Measurements from ENCODE around the gene TNNT1. TPM values are rescaled to one million over a fixed set of nuclear protein-coding genes. Genes with fewer than 3 reads are reported as not detected.

The TNNT1 gene
- total RNA-seq, 1 donor from 2014 or later = not detected

GRCh38 chr19:55116232-55116858 lies 32.7 kb downstream of the TNNT1 start:
- Mint-ChIP-seq H3K4me1 (ENCODE audit: unreplicated experiment) (peaks cover 40% of the 10 kb centered on the region), H3K4me3 (ENCODE audit: unreplicated experiment) (peak overlapping the region; percentile 94), H3K36me3 (ENCODE audit: unreplicated experiment) (peaks cover 3% of the 10 kb centered on the region), H3K27ac (ENCODE audit: unreplicated experiment) (peak overlapping the region; percentile 95), H3K27me3 (ENCODE audit: unreplicated experiment) (peaks cover 4% of the 10 kb centered on the region), H3K9me3 (ENCODE audit: unreplicated experiment) (no peaks in the 10 kb centered on the region)
- TF ChIP-seq CTCF (IDR thresholded peaks at IDR 0.05) = no peak
- no peak for DNase-seq (ENCODE audit: extremely low spot score, unreplicated experiment)

GRCh38 chr19:55115446-55116065 lies 33.5 kb downstream of the TNNT1 start:
- no peak for DNase-seq (ENCODE audit: extremely low spot score, unreplicated experiment)
- peaks cover 2% of the 10 kb centered on the region for H3K27me3 Mint-ChIP-seq (ENCODE audit: unreplicated experiment)
- TF ChIP-seq CTCF (IDR thresholded peaks at IDR 0.05) = no peak
- peaks cover 43% of the 10 kb centered on the region for H3K4me1 Mint-ChIP-seq (ENCODE audit: unreplicated experiment)
- H3K27ac Mint-ChIP-seq (ENCODE audit: unreplicated experiment) = peak overlapping the region; percentile 95
- peaks cover 4% of the 10 kb centered on the region for H3K36me3 Mint-ChIP-seq (ENCODE audit: unreplicated experiment)
- peak overlapping the region; percentile 94 for H3K4me3 Mint-ChIP-seq (ENCODE audit: unreplicated experiment)
- no peaks in the 10 kb centered on the region for H3K9me3 Mint-ChIP-seq (ENCODE audit: unreplicated experiment)

GRCh38 chr19:55114566-55115145 lies 34.4 kb downstream of the TNNT1 start:
- H3K9me3 Mint-ChIP-seq (ENCODE audit: unreplicated experiment) = no peaks in the 10 kb centered on the region
- H3K4me1 Mint-ChIP-seq (ENCODE audit: unreplicated experiment) = peaks cover 46% of the 10 kb centered on the region
- peak overlapping the region; percentile 94 for H3K4me3 Mint-ChIP-seq (ENCODE audit: unreplicated experiment)
- peaks cover 1% of the 10 kb centered on the region for H3K27me3 Mint-ChIP-seq (ENCODE audit: unreplicated experiment)
- peak overlapping the region; percentile 95 for H3K27ac Mint-ChIP-seq (ENCODE audit: unreplicated experiment)
- no peak for DNase-seq (ENCODE audit: extremely low spot score, unreplicated experiment)
- H3K36me3 Mint-ChIP-seq (ENCODE audit: unreplicated experiment) = peaks cover 7% of the 10 kb centered on the region
- TF ChIP-seq CTCF (IDR thresholded peaks at IDR 0.05) = no peak

GRCh38 chr19:55113570-55114039 lies 35.4 kb downstream of the TNNT1 start:
- Mint-ChIP-seq H3K4me1 (ENCODE audit: unreplicated experiment) (peaks cover 48% of the 10 kb centered on the region), H3K27me3 (ENCODE audit: unreplicated experiment) (no peaks in the 10 kb centered on the region), H3K9me3 (ENCODE audit: unreplicated experiment) (no peaks in the 10 kb centered on the region), H3K4me3 (ENCODE audit: unreplicated experiment) (peak overlapping the region; percentile 51), H3K36me3 (ENCODE audit: unreplicated experiment) (peaks cover 14% of the 10 kb centered on the region), H3K27ac (ENCODE audit: unreplicated experiment) (peak overlapping the region; percentile 95)
- no peak for TF ChIP-seq CTCF (IDR thresholded peaks at IDR 0.05)
- peak; percentile 96 for DNase-seq (ENCODE audit: extremely low spot score, unreplicated experiment)

Measured in osteocyte (in vitro differentiated cells).